HPDE6-E6E7 (cell line): ENCODE data around the gene MYOZ3.

ENCODE experiments used
- DNase-seq: peaks from one replicate; pipeline ENCODE4 v3.0.0; 2011; ENCODE audit warnings: missing footprints; ENCODE audit errors: extremely low spot score

Gene MYOZ3

DNA sequence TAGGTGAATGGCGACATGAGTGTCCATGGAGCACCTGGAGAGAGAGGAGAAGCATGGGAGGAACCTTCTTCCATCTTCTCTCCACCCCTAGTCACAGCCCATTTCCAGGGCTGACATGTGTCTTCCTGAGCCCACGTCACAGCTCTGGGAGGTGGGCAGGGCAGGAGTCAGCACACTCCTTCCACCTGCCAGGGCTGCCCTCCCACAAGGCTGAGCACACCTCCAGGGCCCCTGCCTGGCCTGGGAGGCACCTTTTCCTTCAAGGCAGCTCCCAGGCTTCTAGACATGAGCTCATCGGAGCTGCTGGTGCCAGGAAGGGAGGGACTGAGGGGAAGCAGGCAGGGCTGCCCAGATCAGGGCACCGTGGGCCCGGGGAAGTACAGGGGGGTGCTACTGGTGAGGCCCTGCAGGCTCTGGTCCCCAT lies 34.2 kb upstream of the MYOZ3 start:
- DNase-seq, result no peak

- no peak for DNase-seq
Observed at GRCh38 chr5:150627731-150628545, 33.1 kb upstream of the MYOZ3 start.

GRCh38 chr5:150628936-150629485 lies 32.0 kb upstream of the MYOZ3 start:
- DNase-seq, result no peak

DNA sequence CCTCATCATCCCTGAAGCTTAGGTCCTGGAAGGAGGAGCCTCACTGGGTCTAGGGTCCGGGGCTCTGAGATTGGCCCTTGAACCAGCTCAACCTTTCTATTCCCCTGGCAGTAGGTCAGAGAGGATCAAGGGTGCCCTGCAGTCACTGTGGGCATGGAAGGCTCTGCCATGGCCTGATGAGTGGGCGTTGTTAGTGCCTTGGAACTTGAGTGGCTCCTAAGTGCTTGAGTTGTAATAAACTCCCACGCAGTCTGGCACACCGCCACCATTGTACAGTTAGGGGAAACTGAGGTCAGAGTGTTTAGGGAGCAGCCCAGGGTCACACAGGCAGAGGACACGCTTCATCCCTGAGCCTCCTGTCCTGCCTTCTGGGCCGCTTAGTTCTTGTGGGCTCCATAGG lies 31.0 kb upstream of the MYOZ3 start:
- no peak for DNase-seq

DNA sequence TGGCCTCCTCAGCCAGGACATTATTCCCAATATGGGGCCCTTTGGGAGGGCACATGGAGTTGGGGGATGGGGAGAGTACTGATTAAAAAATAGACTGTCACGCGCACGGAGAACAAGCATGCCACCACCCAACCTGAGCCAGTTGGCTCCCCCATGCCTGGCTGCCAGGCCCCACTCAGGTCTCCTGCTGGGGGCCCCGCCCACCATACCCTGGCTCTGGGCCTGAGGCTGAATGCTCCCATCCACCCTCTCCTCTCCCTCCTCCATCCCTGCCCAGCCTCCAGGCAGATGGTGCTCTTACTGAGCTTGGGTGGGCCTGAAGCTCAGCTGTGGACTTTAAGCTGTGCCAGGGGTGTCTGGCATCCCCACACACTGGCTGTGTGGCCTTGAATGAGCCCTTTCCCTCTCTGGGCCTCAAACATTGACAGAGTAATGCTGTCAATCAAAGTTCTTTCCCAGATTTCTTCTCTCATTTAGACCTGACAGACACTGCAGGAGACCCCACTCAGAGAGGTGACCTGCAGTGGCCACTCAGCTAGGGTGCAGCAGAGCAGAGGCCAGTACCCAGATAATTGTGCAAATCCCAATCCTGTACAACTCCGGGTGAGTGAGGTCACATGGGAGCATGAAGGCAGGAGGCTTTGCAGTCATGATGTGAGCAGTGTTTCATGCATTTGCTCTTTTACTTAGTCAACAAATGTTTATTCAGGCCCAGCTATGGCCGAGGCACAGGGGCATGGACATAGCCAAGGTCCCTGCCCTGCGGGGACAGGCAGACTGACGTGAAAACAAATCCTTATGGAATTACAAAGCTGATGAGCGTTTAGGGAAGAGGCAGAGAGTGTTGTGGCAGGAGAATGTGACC lies 30.4 kb upstream of the MYOZ3 start:
- no peak for DNase-seq

DNA sequence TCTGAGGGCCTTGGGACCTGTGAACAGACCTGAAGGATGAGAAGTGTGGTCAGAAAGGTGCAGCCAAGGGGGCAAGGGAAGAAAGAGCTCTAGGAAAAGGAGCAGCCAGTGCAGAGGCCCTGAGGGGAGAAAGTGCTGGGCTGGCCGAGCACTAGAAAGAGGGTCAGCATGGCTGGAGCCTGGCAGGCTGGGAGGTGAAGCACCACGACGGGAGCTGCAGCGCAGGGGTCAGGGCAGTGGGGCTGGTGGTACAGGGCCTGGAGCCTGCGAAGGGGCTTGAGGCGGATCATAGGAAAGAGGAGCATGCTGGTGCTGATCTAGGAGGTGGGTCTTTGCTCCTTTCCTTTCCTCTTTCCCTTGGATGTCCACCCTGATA lies 29.7 kb upstream of the MYOZ3 start:
- no peak for DNase-seq

GRCh38 chr5:150632305-150633160 lies 28.5 kb upstream of the MYOZ3 start:
- DNase-seq, result no peak

GRCh38 chr5:150633429-150633828 lies 27.6 kb upstream of the MYOZ3 start:
- DNase-seq, result no peak

DNA sequence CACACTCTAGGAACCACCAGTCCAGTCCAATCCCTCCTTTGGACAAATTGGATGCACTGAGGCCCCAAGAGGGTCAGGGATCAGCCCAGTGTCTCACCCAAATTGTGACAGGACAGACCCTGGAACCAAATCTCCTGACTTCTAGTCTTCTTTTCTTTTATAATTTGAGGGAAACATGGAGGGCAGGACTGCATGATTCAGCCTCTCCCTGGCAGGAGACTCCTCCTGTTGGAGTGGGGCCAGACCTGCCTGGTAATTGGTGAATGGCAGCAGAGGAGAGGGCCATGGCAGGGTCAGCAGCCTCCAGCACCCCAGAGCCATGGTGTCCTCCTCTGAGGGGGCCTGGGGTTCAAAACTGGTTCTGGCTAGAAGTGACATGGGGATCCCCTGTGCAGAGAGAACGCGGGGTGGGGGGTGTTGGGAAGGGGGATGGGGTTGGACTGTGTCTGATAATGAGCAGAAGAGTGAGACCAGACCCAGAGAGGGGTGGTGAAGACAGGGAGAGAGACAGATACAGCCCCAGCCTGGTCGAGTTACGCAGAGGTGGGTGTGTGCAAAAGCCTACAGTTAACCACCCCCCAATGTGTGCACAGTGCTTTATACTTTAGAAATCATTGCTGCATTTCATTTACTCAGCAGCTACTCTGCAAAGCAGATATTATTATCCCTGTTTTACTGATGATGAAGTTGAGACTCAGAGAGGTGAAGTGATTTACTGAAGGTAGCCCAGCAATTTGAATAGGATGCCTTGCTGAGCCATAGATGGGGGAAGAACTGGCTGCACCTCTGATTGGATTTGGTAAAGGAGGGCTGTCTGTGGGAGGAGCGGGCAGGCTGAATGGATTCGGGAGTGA lies 24.4 kb upstream of the MYOZ3 start:
- DNase-seq, result no peak

DNA sequence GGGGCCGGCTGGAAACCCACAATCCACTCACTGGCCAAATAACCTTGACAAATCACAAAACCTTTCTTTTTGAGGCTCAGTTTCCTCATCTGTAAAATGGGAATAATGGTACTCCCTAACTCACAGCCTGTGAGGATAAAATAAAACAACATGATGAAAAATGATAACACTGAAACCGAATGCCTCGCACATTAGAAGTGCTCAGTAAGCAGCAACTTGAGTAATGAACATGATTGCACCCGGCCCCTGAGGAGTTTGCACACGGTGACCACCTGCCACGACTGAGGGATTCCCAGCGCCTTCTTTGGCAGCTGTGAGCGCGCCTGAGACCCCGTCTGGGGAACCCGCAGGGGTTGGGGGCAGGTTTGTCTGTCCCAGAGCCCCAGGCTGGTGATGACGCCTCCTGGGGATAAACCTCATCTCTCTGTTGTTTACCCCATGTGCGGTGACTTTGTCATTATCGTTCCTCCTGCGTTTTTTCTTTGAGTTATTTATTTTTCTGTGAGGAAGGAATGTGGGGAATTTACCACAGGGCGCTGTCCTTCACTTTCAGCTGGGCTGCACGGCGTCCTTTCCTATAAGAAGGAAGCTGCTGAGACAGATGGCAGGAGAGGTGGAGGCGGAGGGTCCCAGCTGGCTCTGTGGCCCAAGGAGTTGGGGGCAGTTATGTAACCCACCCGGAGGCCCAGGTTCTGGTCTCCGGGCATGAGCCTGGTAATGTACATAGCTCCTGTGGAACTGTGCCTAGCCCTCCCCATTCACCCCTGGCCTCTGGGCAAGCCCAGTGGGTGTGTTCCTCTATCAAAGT lies 23.6 kb upstream of the MYOZ3 start:
- DNase-seq, result peak; percentile 58

- no peak for DNase-seq
Observed at GRCh38 chr5:150638053-150638444, 23.0 kb upstream of the MYOZ3 start.

GRCh38 chr5:150638488-150639376 lies 22.3 kb upstream of the MYOZ3 start:
- DNase-seq, result no peak

DNA sequence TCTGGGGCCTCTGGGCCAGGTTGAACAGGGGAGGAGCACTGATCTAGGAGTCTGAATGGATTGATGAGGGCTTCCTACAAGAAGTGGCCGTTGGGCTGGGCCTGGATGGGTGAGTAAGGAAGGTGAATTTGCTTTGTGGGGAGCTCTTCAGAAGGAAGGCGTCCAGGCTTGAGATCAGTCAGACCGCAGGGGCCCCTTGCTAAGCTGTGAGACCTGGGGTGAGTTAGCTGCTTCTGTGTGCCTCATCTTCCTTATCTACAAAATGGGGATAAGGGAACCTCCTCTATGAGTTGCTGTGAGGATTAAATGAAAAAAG lies 21.7 kb upstream of the MYOZ3 start:
- no peak for DNase-seq

DNA sequence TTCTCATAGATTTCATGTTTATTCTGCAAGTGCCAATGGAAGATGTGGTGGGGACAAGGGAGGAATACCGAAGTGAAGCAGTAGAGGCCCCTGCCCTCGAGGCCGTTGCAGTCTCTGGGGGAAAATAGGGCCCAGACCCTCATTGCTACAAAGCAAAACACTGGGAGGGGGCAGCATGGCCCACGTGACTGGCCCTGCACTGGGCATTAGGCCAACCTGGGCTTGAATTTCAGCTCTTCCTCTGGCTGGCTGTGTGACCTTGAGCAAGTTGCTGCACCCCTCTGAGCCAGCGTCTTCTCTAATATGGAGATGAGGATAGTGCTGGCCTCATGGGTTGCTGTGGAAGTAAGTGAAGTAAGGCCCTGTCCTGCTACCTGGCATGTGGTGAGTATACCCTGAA lies 21.3 kb upstream of the MYOZ3 start:
- DNase-seq, result no peak

GRCh38 chr5:150640311-150641005 lies 20.6 kb upstream of the MYOZ3 start, which contains the start of gene SYNPO:
SYNPO (plus strand) TSS chr5:150640660; CDS start chr5:150648276, 7,616 bp downstream.
- peak; percentile 78 for DNase-seq

- no peak for DNase-seq
Observed at GRCh38 chr5:150641006-150641570, 20.0 kb upstream of the MYOZ3 start.

DNA sequence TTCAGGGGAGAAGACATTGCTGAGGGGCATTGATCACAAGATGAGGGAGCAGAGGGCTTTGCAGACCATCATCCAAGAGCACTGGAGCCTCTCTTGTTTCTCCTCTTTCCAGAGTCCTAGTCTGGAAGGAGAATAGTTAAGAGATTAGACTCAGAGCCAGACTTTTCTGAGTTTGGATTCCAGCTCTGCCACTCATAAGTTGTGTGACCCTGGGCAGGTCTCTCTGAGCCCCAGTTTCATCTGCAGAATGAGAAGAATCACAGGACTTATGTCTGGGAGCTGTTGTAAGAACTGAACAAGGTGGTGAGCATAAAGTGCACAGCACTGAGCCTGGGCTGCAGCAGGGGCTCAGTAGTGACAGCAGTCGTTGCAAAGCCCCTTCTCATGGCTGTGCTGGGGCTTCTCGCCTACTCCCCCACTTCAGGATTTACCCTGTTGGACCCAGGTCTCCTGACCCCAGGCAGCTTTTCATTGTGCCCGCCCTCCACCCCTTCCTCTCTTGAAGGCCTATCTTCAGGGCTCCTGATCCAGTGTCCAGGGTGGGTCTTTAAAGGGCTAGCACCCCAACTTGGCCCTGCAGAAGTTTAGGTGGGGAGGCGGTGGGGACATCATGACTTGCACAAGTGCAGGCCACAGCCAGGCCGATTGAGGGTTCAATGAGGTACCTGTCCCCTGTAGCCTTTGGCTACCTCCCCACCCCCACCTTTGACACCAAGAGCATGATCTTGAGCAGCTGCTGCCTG lies 19.1 kb upstream of the MYOZ3 start:
- no peak for DNase-seq
